ENCODE data around the gene TOMM20.

Gene TOMM20

GRCh38 chr1:235136111-235136510 lies 7.5 kb upstream of the TOMM20 start:
- Histone ChIP-seq H3K79me2 (ENCODE audit: low read length) (0 out of 2 replicates have a peak, but pooled peaks cover 3% of the 10 kb centered on the region), H3K27me3 (ENCODE audit: low read depth, low read length) (no peaks in the 10 kb centered on the region), H3K9me3 (ENCODE audit: insufficient read depth, low read length) (no peaks in the 10 kb centered on the region), H3K4me3 (ENCODE audit: low read length) (no peak overlapping the region), H3K9ac (ENCODE audit: low read length) (no peak overlapping the region), H3K4me2 (ENCODE audit: low read length) (no peak overlapping the region), H4K20me1 (ENCODE audit: insufficient read depth, low read length) (no peaks in the 10 kb centered on the region; the same call in none of the 2 replicates), H3K4me1 (ENCODE audit: low read length) (no peaks in the 10 kb centered on the region), H3K36me3 (replicated peaks; ENCODE audit: low read depth, low read length) (peaks cover 57% of the 10 kb centered on the region), H2AFZ (ENCODE audit: low read depth, low read length) (no peak overlapping the region), H3K27ac (ENCODE audit: low read length) (no peak overlapping the region)
- no peak for TF ChIP-seq EZH2phosphoT487 (IDR thresholded peaks at IDR 0.05; ENCODE audit: low read depth)
- TF ChIP-seq CTCF (IDR thresholded peaks at IDR 0.05; ENCODE audit: low read depth, low read length) = no peak

- peaks cover 50% of the 10 kb centered on the region for H3K36me3 ChIP-seq (replicated peaks; ENCODE audit: low read depth, low read length)
- H3K79me2 ChIP-seq (ENCODE audit: low read length) = peaks cover under 1% of the 10 kb centered on the region
- no peak overlapping the region for H3K4me2 ChIP-seq (ENCODE audit: low read length)
- H2AFZ ChIP-seq (ENCODE audit: low read depth, low read length) = no peak overlapping the region
- no peaks in the 10 kb centered on the region; the same call in none of the 2 replicates for H4K20me1 ChIP-seq (ENCODE audit: insufficient read depth, low read length)
- peaks cover 2% of the 10 kb centered on the region; the same call in 1 of the 2 replicates for H3K4me1 ChIP-seq (ENCODE audit: low read length)
- no peak for TF ChIP-seq EZH2phosphoT487 (IDR thresholded peaks at IDR 0.05; ENCODE audit: low read depth)
- no peak for TF ChIP-seq CTCF (IDR thresholded peaks at IDR 0.05; ENCODE audit: low read depth, low read length)
- H3K4me3 ChIP-seq (ENCODE audit: low read length) = no peak overlapping the region
- no peaks in the 10 kb centered on the region for H3K9me3 ChIP-seq (ENCODE audit: insufficient read depth, low read length)
- no peak overlapping the region for H3K9ac ChIP-seq (ENCODE audit: low read length)
- H3K27me3 ChIP-seq (ENCODE audit: low read depth, low read length) = no peaks in the 10 kb centered on the region
- no peak overlapping the region for H3K27ac ChIP-seq (ENCODE audit: low read length)
Measured at GRCh38 chr1:235134171-235134570, 5.5 kb upstream of the TOMM20 start.

- Histone ChIP-seq H3K9me3 (ENCODE audit: insufficient read depth, low read length) (no peaks in the 10 kb centered on the region), H3K79me2 (ENCODE audit: low read length) (peaks cover 11% of the 10 kb centered on the region), H3K4me1 (ENCODE audit: low read length) (peaks cover 4% of the 10 kb centered on the region; the same call in 1 of the 2 replicates), H3K4me2 (ENCODE audit: low read length) (no peak overlapping the region), H3K36me3 (replicated peaks; ENCODE audit: low read depth, low read length) (peaks cover 39% of the 10 kb centered on the region), H3K27ac (ENCODE audit: low read length) (no peak overlapping the region), H3K9ac (ENCODE audit: low read length) (no peak overlapping the region), H4K20me1 (ENCODE audit: insufficient read depth, low read length) (no peaks in the 10 kb centered on the region; the same call in 1 of the 2 replicates), H3K27me3 (ENCODE audit: low read depth, low read length) (no peaks in the 10 kb centered on the region), H2AFZ (ENCODE audit: low read depth, low read length) (no peak overlapping the region), H3K4me3 (ENCODE audit: low read length) (no peak overlapping the region)
- no peak for TF ChIP-seq EZH2phosphoT487 (IDR thresholded peaks at IDR 0.05; ENCODE audit: low read depth)
- TF ChIP-seq CTCF (IDR thresholded peaks at IDR 0.05; ENCODE audit: low read depth, low read length) = no peak
Measured at GRCh38 chr1:235133086-235133485, 4.4 kb upstream of the TOMM20 start.

GRCh38 chr1:235131961-235132360 lies 3.3 kb upstream of the TOMM20 start:
- TF ChIP-seq CTCF (IDR thresholded peaks at IDR 0.05; ENCODE audit: low read depth, low read length) = no peak
- TF ChIP-seq EZH2phosphoT487 (IDR thresholded peaks at IDR 0.05; ENCODE audit: low read depth) = no peak
- no peak overlapping the region for H3K27ac ChIP-seq (ENCODE audit: low read length)
- H3K9ac ChIP-seq (ENCODE audit: low read length) = no peak overlapping the region

More at GRCh38 chr1:235131961-235132360, 3.3 kb upstream of the TOMM20 start:
- peaks cover 37% of the 10 kb centered on the region for H3K36me3 ChIP-seq (replicated peaks; ENCODE audit: low read depth, low read length)
- H3K9me3 ChIP-seq (ENCODE audit: insufficient read depth, low read length) = no peaks in the 10 kb centered on the region
- H2AFZ ChIP-seq (ENCODE audit: low read depth, low read length) = no peak overlapping the region
- H3K27me3 ChIP-seq (ENCODE audit: low read depth, low read length) = no peaks in the 10 kb centered on the region
- no peak overlapping the region for H3K4me3 ChIP-seq (ENCODE audit: low read length)
- peaks cover 9% of the 10 kb centered on the region for H3K4me1 ChIP-seq (ENCODE audit: low read length)
- H3K79me2 ChIP-seq (ENCODE audit: low read length) = peaks cover 23% of the 10 kb centered on the region
- H4K20me1 ChIP-seq (ENCODE audit: insufficient read depth, low read length) = peaks cover 9% of the 10 kb centered on the region
- no peak overlapping the region for H3K4me2 ChIP-seq (ENCODE audit: low read length)

Measured in OCI-LY3 (cell line).